ENCODE data around the gene PAIP2B.

PAIP2B gene

DNA sequence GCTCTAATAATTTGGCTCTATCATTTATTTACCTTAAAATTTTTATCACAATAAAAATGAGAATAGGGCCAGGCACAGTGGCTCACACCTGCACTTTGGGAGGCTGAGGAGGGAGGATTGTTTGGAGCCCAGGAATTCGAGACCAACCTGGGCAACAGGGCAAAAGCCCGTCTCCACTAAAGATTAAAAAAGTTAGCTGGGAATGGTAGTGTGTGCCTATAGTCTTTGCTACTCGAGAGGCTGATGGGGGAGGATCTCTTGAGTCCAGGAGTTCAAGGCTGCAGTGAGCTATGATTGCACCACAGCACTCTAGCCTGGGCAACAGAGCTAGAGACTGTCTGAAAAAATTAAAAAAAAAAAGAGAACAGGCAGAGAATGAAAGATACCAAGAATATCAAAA is 90.7 kb downstream of the PAIP2B start:
- TF ChIP-seq, protein P1, sequence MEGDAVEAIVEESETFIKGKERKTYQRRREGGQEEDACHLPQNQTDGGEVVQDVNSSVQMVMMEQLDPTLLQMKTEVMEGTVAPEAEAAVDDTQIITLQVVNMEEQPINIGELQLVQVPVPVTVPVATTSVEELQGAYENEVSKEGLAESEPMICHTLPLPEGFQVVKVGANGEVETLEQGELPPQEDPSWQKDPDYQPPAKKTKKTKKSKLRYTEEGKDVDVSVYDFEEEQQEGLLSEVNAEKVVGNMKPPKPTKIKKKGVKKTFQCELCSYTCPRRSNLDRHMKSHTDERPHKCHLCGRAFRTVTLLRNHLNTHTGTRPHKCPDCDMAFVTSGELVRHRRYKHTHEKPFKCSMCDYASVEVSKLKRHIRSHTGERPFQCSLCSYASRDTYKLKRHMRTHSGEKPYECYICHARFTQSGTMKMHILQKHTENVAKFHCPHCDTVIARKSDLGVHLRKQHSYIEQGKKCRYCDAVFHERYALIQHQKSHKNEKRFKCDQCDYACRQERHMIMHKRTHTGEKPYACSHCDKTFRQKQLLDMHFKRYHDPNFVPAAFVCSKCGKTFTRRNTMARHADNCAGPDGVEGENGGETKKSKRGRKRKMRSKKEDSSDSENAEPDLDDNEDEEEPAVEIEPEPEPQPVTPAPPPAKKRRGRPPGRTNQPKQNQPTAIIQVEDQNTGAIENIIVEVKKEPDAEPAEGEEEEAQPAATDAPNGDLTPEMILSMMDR (conservative IDR thresholded peaks at IDR 0.05; ENCODE audit: low read depth, low read length) = no peak
- no peak for DNase-seq (ENCODE audit: low read depth)
- no peak overlapping the region for H3K4me3 ChIP-seq (ENCODE audit: low read depth, low read length)

DNA sequence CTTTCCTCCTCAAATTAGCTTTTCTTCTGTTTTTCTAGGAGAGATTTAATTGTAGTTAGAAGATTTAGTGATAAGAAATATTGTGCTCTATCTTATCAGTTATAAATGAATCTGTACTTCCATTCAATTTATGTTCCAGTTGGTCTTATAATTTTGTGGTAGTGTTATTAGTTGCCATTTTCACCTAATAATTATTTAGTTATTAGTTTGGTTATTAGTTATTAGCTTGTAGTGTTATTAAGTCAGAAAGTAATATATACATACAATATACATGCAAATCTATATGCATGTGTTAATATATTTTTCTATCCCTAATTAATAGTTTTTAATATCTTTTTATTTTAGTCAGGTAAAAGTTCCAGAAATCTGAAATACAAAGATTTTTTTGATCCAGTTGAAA is 93.3 kb downstream of the PAIP2B start:
- H3K4me3 ChIP-seq (ENCODE audit: low read depth, low read length) = no peak overlapping the region
- TF ChIP-seq, protein P1 (conservative IDR thresholded peaks at IDR 0.05; ENCODE audit: low read depth, low read length) = no peak
- DNase-seq (ENCODE audit: low read depth) = no peak
